ENCODE measurements around the gene TMPRSS3.

Gene TMPRSS3

DNA sequence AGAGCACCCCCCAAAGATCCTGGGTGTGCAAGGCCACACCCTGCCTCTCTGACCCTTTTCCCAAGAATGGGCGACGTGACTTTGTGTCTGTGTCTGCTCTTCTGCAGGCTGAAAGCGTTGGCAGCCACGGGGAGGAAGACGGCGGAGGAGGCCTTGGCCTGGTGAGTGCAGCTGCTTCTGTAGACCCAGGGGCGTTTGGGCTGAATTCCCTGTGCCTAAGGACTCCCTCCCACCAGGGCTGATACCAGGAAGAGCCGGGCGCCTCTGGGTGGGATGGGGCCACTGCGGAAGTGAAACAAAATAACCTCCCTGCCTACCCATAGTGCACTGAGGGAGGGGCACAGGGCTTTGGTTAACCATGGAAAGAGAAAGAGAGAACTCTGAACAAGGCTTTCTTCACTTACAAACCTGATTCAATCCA is 10.4 kb upstream of the TMPRSS3 start:
- no peak for FAIRE-seq

DNA sequence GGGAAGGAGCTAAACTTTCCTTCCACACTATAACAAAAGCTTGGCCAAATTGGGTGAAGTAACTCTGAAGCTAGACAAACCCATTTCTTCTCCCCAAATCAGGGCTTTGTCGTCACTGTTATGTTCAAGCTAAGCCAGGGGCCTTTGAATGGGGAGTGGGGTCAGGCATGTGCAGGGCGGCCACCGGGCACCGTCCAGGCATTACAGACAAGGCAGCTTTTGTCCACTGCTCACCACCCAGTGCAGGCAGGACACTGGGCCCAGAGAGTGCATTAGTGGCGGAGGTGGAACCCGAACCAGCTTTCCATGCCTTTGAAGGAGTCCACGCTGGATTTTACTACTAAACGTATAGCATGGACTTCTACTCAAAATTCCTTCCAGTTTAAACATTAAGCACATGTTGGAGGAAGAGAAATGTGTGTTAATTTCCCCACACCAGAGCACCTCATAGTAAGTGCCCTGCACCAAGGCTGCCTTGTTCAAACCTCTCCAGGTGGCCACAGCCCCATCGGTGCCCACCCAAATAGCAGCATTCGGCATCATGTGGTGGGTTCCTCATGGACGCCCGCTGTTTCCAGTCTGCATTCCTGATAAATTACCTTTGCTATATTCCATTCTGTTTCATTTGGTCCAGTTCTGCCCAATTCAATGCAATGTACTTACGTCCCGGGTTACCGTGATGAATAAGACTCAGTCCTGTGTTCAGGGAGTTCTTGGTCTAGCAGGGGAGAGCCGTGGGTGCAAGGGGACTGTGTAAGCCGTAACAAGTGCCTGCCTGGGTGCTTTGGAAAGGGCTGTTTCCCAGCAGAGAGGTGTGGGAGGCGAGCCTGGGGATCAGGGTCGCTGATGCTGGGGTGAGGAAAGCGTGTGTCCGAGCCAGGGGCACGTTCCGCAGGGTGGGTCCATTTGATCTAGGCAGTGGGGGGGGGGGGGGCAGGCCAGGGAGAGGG is 9.5 kb upstream of the TMPRSS3 start:
- no peak for FAIRE-seq

- no peak for FAIRE-seq
These were observed 8.7 kb upstream of the TMPRSS3 start for GRCh38 chr21:42404539-42404938.

DNA sequence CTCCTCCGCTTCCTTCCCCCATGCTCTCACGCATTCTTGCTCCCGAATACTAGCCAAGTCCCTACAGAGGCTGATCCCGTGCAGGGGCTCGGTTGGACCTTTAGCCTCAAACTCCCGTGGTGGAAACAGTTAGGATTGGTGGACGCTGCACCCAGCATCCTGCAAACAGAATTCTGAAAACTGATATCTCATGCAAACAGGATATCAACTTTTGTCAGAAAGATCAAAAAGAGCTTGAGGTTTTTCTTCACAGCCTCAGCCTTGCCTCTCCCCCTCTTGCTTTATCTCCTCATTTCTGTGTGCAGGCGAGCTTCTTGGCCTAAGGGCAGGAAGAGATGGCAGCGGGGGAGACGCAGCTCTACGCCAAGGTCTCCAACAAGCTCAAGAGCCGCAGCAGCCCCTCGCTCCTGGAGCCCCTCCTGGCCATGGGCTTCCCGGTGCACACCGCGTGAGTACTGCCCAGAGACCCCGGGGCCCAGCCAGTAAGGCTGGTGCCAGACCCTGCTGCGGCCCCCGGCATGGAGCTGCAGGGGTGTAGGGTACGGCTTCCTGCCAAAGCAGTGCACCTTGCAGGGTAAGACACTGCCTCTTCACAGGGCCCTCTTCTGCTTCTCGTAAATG is 7.9 kb upstream of the TMPRSS3 start, which contains the start of gene UBASH3A:
TSS of gene UBASH3A (plus strand) at position 292 of the 621 bp plus-strand sequence. CDS start at position 336, 44 bp downstream.
- FAIRE-seq = no peak

- no peak for FAIRE-seq
These were observed 6.0 kb upstream of the TMPRSS3 start for GRCh38 chr21:42401820-42402251.

DNA sequence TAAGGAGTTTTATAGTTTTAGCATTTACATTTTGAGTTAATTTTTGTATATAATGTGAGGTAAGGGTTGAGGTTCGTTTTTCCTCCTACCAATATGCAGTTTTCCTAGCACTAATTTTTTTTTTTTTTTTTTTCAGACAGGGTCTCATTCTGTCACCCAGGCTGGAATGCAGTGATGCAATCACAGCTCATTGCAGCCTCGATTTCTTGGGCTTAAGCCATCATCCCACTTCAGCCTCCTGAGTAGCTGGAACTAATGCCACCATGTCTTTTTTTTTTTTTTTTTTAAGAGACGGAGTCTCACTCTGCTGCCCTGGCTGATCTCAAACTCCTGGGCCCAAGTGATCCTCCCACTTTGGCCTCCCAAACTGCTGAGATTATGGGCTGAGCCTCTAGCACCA is 5.3 kb upstream of the TMPRSS3 start:
- no peak for FAIRE-seq

DNA sequence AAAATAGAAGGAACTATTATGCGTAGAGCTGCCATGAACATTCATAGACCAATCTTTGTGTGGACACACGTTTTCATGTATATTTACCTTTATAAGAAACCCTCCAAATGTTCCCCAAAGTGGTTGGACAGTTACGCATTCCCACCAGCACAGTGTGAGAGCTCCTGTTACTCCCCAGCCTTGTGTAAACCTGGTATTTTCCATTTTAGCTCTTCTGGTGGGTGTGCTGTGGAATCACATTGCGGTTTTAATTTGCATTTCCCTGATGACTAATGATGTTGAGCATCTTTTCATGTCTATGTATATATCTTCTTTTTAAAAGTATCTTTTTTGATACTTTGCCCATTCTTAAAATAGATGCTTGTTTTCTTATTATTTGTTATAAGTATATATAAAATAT is 4.7 kb upstream of the TMPRSS3 start:
- no peak for FAIRE-seq

DNA sequence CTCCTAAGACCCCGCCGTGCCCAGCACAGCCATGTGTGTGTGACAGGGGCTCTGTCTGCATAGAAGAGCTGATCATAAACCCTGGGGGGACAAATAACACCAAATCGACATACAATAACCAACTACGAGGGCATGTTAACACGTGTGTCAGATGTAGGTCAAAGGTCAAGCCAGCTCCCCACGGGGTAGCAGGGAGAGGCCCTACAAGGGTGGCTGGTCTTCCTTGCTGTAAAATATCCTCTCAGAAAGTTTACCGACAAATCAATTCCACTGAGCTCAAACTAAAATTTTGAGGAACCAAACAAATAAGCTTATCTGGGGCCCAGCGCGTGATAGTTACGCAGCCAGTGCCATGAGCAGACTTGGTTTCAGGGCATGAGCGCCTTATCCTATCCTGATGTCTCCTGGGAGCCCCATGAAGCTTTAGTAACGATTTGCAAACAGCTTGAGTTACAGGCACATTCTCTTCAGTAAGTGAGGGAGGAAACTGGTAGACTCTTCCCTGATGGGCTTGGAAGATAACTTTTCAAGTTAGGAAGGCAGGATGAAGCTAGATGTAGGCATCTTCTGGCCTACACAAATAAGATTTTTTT is 2.7 kb upstream of the TMPRSS3 start:
- FAIRE-seq = no peak

- FAIRE-seq = no peak
These were observed 2.0 kb upstream of the TMPRSS3 start for GRCh38 chr21:42397746-42398394.

DNA sequence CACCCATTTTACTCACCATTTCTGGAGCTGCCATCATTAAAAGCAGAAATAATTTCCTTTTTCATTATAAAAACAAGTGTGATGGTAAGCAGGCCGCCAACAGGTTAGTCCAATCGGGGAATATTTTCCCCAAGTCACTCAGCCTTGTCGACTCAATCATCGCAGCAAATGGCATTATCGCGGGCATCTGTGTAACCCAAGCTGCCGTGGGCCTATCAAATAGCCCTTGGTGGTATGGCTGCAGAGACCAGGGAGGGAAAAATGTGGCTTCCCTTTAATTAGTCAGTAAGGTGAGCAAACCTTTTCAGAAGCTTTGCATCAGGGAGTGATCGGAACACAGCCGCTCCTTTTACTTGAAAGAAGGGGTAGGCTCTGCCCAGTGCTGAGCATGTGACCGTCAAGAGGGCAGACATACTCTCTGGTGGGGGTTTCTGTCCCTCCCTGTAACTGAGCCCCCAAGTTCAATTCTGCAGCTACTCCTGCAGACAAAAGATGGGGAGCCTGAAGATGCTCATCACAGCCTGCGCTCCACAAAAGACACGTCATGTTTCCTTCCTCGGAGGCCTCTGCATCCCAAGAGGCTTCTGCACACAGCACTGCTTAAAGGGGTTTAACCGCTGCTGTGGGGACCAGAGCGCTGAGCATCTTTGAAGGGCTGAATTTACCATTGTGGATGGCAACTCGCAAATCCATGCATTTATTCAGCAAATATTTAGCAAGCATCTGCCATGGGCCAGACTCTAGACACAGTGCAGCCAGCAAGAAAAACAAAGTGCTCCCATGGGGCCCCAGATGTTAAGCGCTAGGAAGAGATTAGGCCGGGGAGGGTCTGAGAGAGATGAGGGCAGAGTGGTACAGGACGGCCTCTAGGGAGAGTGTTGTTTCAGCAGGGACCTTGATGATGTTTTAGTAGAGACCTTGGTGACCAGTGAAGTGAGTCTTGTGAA is 1.2 kb upstream of the TMPRSS3 start:
- FAIRE-seq = no peak

DNA sequence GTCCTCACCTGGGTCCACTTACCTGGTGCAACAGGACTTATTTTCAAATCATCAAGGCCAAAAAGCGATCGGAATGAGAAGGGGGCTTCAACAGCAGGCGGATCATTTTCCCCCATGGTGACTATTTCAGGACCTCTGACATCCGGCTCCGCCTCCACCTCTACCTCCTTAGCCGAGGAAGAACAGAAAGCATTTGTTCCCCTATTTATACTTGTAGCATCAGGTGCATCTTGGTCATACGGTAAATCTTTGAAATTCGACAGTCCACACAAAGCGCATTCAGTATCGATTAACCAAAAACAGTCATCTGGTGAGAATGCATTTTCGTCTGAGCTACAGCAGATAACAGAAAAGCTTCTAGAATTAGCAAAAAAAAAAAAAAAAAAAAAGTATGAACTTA is 550 bp downstream of the TMPRSS3 start:
- no peak for FAIRE-seq

DNA sequence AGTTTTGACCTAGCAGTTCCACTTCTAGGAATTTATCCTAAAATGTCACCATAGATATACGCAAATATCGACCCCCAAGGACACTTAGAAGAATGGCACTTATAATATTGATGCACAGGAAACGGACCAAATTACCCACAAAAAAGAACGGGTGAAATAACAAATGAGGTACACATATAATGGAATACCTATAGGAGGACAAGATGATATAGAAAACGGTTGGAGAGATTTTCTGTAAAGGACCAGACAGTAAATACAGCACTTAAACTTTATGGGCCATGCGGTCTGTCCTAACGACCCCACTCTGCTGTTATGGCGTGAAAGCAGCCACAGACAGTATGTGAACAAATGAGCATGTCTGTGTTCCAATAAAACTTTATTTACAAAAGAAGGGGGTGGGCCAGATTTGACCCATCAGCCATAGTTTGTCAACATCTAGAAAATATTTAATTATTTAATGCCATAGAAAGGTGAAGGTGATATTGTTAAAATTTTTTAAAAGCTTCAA is 2.4 kb downstream of the TMPRSS3 start:
- no peak for FAIRE-seq

DNA sequence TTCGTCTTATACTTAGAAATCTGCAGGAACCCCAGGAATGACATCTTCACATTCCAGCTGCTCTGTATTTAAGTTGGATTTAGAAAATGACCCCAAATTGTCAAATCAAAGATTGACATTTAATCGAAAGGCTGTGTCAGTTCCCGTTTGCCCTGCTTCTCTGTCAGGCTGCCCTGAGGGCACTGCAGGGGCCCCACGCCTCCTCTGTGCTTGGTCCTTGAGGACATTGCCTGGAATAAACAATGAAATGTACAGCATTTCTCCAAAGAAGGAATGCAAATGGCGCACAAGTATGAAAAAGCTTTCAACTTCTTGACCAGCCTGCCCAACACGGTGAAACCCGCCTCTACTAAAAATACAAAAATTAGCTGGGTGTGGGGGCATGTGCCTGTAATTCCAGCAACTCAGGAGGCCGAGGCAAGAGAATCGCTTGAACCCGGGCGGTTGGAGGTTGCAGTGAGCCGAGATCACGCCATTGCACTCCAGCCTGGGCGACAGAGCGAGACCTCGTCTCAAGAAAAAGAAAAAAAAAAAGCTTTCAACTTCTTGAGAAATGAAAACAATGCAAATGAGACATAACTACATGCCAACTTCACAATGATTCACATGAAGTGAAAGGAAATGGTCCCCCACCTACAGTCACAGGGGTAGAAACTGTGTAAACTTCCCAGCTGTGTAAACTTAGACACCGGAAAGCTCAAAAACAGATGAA is 3.0 kb downstream of the TMPRSS3 start:
- no peak for FAIRE-seq

- FAIRE-seq = no peak
These were observed 4.6 kb downstream of the TMPRSS3 start for GRCh38 chr21:42391297-42391696.

DNA sequence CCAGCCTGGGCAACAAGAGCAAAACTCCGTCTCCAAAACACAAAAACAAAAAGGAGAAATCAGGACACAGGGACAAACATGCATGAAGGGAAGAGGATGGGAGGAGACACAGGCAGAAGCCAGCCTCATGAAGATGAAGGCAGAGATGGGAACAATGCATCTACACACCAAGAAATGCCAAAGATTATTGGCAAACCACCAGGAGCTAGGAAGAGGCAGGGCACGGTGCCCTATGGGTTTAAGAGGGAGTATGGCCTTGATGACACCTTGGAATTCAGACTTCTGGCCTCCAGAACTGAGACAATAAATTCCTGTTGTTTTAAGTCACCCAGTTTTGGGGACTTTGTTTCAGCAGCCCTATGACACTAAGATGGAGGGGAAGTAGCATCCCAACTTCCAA is 5.2 kb downstream of the TMPRSS3 start:
- FAIRE-seq = no peak

DNA sequence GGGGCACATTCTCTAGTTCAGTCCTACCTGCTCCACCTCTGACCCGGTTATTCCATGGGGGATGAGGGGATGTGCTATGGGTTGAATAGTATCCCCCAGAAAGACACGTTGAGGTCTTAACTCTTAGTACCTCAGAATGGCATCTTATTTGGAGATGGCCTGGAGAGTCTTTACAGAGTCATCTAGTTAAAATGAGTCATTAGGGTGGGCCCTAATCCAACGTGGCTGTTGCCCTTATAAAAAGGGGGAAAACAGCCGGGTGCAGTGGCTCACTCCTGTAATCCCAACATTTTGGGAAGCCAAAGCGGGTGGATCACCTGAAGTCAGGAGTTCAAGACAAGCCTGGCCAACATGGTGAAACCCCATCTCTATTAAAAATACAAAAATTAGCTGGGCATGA is 5.7 kb downstream of the TMPRSS3 start:
- FAIRE-seq = no peak

GRCh38 chr21:42389449-42389835 is 6.4 kb downstream of the TMPRSS3 start:
- no peak for FAIRE-seq

- FAIRE-seq = no peak
These were observed 7.0 kb downstream of the TMPRSS3 start for GRCh38 chr21:42388740-42389448.

DNA sequence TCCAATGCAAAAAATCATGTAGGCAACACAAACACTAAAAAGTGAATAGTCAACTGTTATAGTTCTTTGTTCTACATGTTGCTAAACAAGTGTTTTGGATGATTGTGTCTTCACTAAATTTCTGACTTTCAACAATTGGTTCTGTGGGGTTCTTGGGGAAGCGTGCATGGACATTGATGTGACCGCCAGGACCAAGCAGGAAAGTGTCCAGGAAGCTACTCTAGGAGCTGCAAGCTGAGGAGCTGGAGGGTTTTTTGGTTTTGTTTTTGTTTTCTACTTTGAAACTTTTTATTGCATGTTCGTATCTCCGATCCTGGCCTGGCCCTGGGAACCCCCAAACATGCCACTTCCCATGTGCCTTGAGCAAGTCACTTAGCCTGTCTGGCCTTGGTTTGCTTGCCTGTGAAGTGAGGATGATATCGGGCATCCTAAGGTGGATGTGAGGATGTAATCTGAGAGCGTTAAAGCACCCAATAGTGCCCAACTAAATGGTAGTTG is 8.0 kb downstream of the TMPRSS3 start:
- FAIRE-seq = no peak

DNA sequence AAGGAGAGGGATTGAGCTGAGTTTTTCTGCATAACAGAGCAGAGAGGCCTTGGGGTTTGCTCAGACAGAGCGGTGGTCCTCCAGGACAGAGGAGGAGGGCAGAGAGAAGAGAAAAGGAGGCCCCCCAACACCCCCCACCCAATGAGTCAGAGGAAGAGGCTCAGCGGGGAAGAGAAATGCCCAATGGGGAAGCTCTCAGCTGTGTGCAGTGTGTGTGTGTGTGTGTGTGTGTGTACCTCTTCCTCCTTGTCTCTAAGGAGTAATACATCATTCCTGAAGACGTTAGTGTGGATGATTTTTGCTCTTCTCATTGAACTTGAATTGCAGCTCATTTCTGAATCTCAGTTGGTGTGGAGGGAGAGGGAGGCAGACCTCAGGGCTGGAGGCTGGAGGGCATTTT is 8.7 kb downstream of the TMPRSS3 start:
- no peak for FAIRE-seq

Measured in islet of Langerhans (tissue), 1 donor.